Effector memory CD8-positive, alpha-beta T cell (primary cell): Measurements from ENCODE around the gene SNED1.
A peak's percentile ranks its signal among the peaks of the same experiment; 100 is the strongest.

Experiments
- ATAC-seq: fragments of 150-1000 bp; cut with Tn5 transposase; replicated peaks from 2 replicates; pipeline ENCODE4 v1.10.0; 2021; ENCODE audit warnings: mild to moderate bottlenecking, moderate library complexity
- DNase-seq, 3 experiments: peaks; one replicate each; pipeline ENCODE4 v3.0.0; 2021
- H3K27ac Mint-ChIP-seq, 2 donors: one replicate each; pipeline ENCODE4 v1.8.0; 2022; ENCODE audit warnings: mild to moderate bottlenecking in 2 of 2, mixed read lengths in 2 of 2, moderate library complexity in 2 of 2
- H3K27me3 Mint-ChIP-seq, 2 donors: one replicate each; pipeline ENCODE4 v1.8.0; 2022; ENCODE audit warnings: mixed read lengths in 2 of 2
- H3K36me3 Mint-ChIP-seq: one replicate; pipeline ENCODE4 v1.8.0; 2022; ENCODE audit warnings: mild to moderate bottlenecking, moderate library complexity, mixed read lengths; ENCODE audit not compliant: insufficient read depth
- H3K4me1 Mint-ChIP-seq, 2 donors: one replicate each; pipeline ENCODE4 v1.8.0; 2022; ENCODE audit warnings: low read depth in 2 of 2, mixed read lengths in 2 of 2
- H3K4me3 Mint-ChIP-seq, 2 donors: one replicate each; pipeline ENCODE4 v1.8.0; 2022; ENCODE audit warnings: mild to moderate bottlenecking in 2 of 2, mixed read lengths in 2 of 2, moderate library complexity in 2 of 2
- H3K9me3 Mint-ChIP-seq, 2 donors: one replicate each; pipeline ENCODE4 v1.8.0; 2022; ENCODE audit warnings: mixed read lengths in 2 of 2

The SNED1 gene

GRCh38 chr2:240996834-240997140 is 1.6 kb upstream of the SNED1 start:
- Mint-ChIP-seq H3K27me3 (peaks cover 35 to 70% of the 10 kb centered on the region in 2 donors), H3K9me3 (no peaks in the 10 kb centered on the region), H3K36me3 (peaks cover 3% of the 10 kb centered on the region), H3K27ac (no peak overlapping the region), H3K4me3 (no peak overlapping the region), H3K4me1 (peaks cover 0 to 3% of the 10 kb centered on the region in 2 donors)
- DNase-seq (no peak), ATAC-seq (no peak)

GRCh38 chr2:240997141-240997855 is 1.1 kb upstream of the SNED1 start:
- peaks cover 3% of the 10 kb centered on the region for H3K36me3 Mint-ChIP-seq
- H3K27me3 Mint-ChIP-seq = peaks cover 35 to 65% of the 10 kb centered on the region in 2 donors
- no peaks in the 10 kb centered on the region for H3K9me3 Mint-ChIP-seq
- DNase-seq (no peak), ATAC-seq (no peak)
- H3K4me1 Mint-ChIP-seq = peaks cover 0 to 3% of the 10 kb centered on the region in 2 donors
- H3K4me3 Mint-ChIP-seq = peak overlapping the region; percentile 16 to 50
- no peak overlapping the region for H3K27ac Mint-ChIP-seq

- Mint-ChIP-seq H3K9me3 (no peaks in the 10 kb centered on the region), H3K4me1 (peaks cover 0 to 3% of the 10 kb centered on the region in 2 donors), H3K27me3 (peaks cover 35 to 54% of the 10 kb centered on the region in 2 donors), H3K27ac (no peak overlapping the region), H3K4me3 (no peak overlapping the region), H3K36me3 (peaks cover 3% of the 10 kb centered on the region)
- DNase-seq (no peak), ATAC-seq (peak; percentile 22)
These were observed 232 bp downstream of the SNED1 start for GRCh38 chr2:240998706-240998994.

- Mint-ChIP-seq H3K9me3 (no peaks in the 10 kb centered on the region), H3K4me3 (peak overlapping the region; percentile 30 to 61), H3K27ac (no peak overlapping the region), H3K36me3 (peaks cover 3% of the 10 kb centered on the region), H3K27me3 (peaks cover 35 to 54% of the 10 kb centered on the region in 2 donors), H3K4me1 (peaks cover 0 to 3% of the 10 kb centered on the region in 2 donors)
- DNase-seq (no peak), ATAC-seq (no peak)
These were observed 775 bp downstream of the SNED1 start for GRCh38 chr2:240998995-240999791.

- Mint-ChIP-seq H3K9me3 (no peaks in the 10 kb centered on the region), H3K4me3 (peak overlapping the region; percentile 30 to 61), H3K36me3 (peaks cover 3% of the 10 kb centered on the region), H3K4me1 (peaks cover 0 to 3% of the 10 kb centered on the region in 2 donors), H3K27me3 (peaks cover 35 to 51% of the 10 kb centered on the region in 2 donors), H3K27ac (no peak overlapping the region)
- ATAC-seq = no peak
- DNase-seq = no peak
These were observed 1.6 kb downstream of the SNED1 start for GRCh38 chr2:240999873-241000541.

GRCh38 chr2:241000831-241001321 is 2.5 kb downstream of the SNED1 start:
- ATAC-seq (no peak), DNase-seq (no peak)
- H3K36me3 Mint-ChIP-seq = no peaks in the 10 kb centered on the region
- peaks cover 2 to 6% of the 10 kb centered on the region in 2 donors for H3K9me3 Mint-ChIP-seq
- peaks cover 0 to 3% of the 10 kb centered on the region in 2 donors for H3K4me1 Mint-ChIP-seq
- H3K27me3 Mint-ChIP-seq = peaks cover 35 to 42% of the 10 kb centered on the region in 2 donors
- no peak overlapping the region for H3K4me3 Mint-ChIP-seq
- H3K27ac Mint-ChIP-seq = no peak overlapping the region

- peaks cover 2 to 8% of the 10 kb centered on the region in 2 donors for H3K9me3 Mint-ChIP-seq
- ATAC-seq (no peak), DNase-seq (no peak)
- H3K4me3 Mint-ChIP-seq = no peak overlapping the region
- peaks cover 29 to 37% of the 10 kb centered on the region in 2 donors for H3K27me3 Mint-ChIP-seq
- no peak overlapping the region for H3K27ac Mint-ChIP-seq
- peaks cover 0 to 3% of the 10 kb centered on the region in 2 donors for H3K4me1 Mint-ChIP-seq
- H3K36me3 Mint-ChIP-seq = no peaks in the 10 kb centered on the region
These were observed 3.2 kb downstream of the SNED1 start for GRCh38 chr2:241001413-241002274.

- H3K9me3 Mint-ChIP-seq = peaks cover 2 to 8% of the 10 kb centered on the region in 2 donors
- ATAC-seq (no peak), DNase-seq (no peak)
- H3K4me1 Mint-ChIP-seq = peaks cover 0 to under 1% of the 10 kb centered on the region in 2 donors
- no peak overlapping the region for H3K27ac Mint-ChIP-seq
- H3K4me3 Mint-ChIP-seq = no peak overlapping the region
- H3K27me3 Mint-ChIP-seq = peaks cover 21 to 29% of the 10 kb centered on the region in 2 donors
- no peaks in the 10 kb centered on the region for H3K36me3 Mint-ChIP-seq
These were observed 4.0 kb downstream of the SNED1 start for GRCh38 chr2:241002275-241003046.

- Mint-ChIP-seq H3K27ac (no peak overlapping the region), H3K4me3 (no peak overlapping the region), H3K27me3 (peaks cover 21 to 28% of the 10 kb centered on the region in 2 donors), H3K4me1 (no peaks in the 10 kb centered on the region), H3K9me3 (peaks cover 2 to 8% of the 10 kb centered on the region in 2 donors), H3K36me3 (no peaks in the 10 kb centered on the region)
- no peak for ATAC-seq
- DNase-seq = no peak
These were observed 4.6 kb downstream of the SNED1 start for GRCh38 chr2:241003047-241003360.

GRCh38 chr2:241003369-241003768 is 5.0 kb downstream of the SNED1 start:
- no peak for DNase-seq
- H3K36me3 Mint-ChIP-seq = no peaks in the 10 kb centered on the region
- H3K27me3 Mint-ChIP-seq = peaks cover 24 to 32% of the 10 kb centered on the region in 2 donors
- no peak overlapping the region for H3K4me3 Mint-ChIP-seq
- no peak overlapping the region for H3K27ac Mint-ChIP-seq
- no peaks in the 10 kb centered on the region for H3K4me1 Mint-ChIP-seq
- H3K9me3 Mint-ChIP-seq = peaks cover 2 to 8% of the 10 kb centered on the region in 2 donors
- no peak for ATAC-seq

GRCh38 chr2:241003830-241004564 is 5.6 kb downstream of the SNED1 start:
- no peak for DNase-seq
- no peak for ATAC-seq

GRCh38 chr2:241005569-241005968 is 7.2 kb downstream of the SNED1 start:
- Mint-ChIP-seq H3K27ac (no peak overlapping the region), H3K36me3 (no peaks in the 10 kb centered on the region), H3K4me1 (peaks cover 0 to 10% of the 10 kb centered on the region in 2 donors), H3K27me3 (peaks cover 24 to 41% of the 10 kb centered on the region in 2 donors), H3K9me3 (peaks cover 2 to 8% of the 10 kb centered on the region in 2 donors), H3K4me3 (no peak overlapping the region)
- no peak for ATAC-seq
- DNase-seq = no peak

More at GRCh38 chr2:241003830-241004564, 5.6 kb downstream of the SNED1 start:
- Mint-ChIP-seq H3K27ac (no peak overlapping the region), H3K4me1 (peaks cover 0 to 3% of the 10 kb centered on the region in 2 donors), H3K36me3 (no peaks in the 10 kb centered on the region), H3K27me3 (peaks cover 31 to 38% of the 10 kb centered on the region in 2 donors), H3K9me3 (peaks cover 2 to 8% of the 10 kb centered on the region in 2 donors), H3K4me3 (no peak overlapping the region)
